ENCODE results near the gene EIF5A2.

EIF5A2 gene

DNA sequence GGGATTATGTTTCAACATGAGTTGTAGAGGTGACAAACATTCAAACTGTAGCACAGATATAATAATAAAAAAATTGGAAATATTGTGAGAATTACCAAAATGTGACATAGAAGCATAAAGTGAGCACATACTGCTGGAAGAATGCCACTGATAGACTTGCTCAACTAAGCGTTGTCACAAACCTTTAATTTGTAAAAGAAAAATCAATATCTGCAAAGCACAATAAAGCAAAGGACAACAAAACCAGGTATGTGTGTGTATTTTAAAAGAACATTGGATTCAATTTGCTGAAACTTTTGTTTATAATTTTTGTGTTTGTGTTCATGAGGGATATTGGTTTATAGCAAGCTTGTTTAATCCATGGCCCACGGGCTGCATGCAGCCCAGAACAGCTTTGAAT lies 40.8 kb upstream of the EIF5A2 start:
- 84% methylated on average over 1 of the region's 2 CpGs for WGBS
- peaks cover 3% of the 10 kb centered on the region for H3K4me1 ChIP-seq (ENCODE audit: control insufficient read depth, insufficient read depth, low read depth, low read length)

DNA sequence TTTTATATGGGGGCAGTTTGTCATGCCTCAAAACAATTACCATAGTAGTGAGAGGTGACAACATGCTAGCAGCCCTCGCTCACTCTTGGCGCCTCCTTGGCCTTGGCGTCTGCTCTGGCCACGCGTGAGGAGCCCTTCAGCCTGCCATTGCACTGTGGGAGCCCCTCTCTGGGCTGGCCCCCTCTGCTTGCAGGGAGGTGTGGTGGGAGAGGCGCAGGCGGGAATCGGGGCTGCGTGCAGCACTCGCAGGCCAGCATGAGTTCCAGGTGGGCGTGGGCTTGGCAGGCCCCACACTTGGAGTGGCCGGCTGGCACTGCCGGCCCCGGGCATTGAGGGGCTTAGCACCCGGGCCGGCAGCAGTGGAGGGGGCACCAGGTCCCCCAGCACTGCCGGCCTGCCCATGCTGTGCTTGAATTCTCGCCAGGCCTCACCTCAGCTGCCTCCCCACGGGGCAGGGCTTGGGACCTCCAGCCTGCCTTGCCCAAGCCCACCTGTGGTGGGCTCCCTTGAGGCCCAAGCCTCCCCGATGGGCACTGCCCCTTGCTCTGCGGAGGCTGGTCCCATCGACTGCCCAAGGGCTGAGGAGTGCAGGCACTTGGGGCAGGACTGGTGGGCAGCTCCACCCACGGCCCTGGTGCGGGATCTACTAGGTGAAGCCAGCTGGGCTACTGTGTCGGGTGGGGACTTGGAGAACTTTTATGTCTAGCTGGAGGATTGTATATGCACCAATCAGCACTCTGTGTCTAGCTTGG lies 38.8 kb upstream of the EIF5A2 start:
- 92% methylated on average over 25 of the region's 25 CpGs for WGBS

More for the DNA sequence above, 40.8 kb upstream of the EIF5A2 start:
- H4K91ac ChIP-seq (ENCODE audit: low read length), result no peak overlapping the region
- no peak overlapping the region for H2BK120ac ChIP-seq (ENCODE audit: low read depth, low read length)
- no peak overlapping the region for H2BK15ac ChIP-seq (ENCODE audit: low read depth, poor library complexity, severe bottlenecking)
- no peak overlapping the region for H3K18ac ChIP-seq (ENCODE audit: low read depth in 1 of 2, low read length in 2 of 2)
- no peak overlapping the region for H2BK5ac ChIP-seq (ENCODE audit: low read depth, low read length, poor library complexity, severe bottlenecking)
- no peak overlapping the region for H2BK12ac ChIP-seq (ENCODE audit: low read length in 2 of 2)
- H4K8ac ChIP-seq (ENCODE audit: low read length), result no peak overlapping the region
- H3K36me3 ChIP-seq (ENCODE audit: control insufficient read depth in 1 of 2, insufficient read depth in 2 of 2, low read depth in 1 of 2, low read length in 2 of 2), result no peaks in the 10 kb centered on the region
- no peak overlapping the region for H3K23ac ChIP-seq (ENCODE audit: low read length in 2 of 2)
- no peak overlapping the region for H3K4me2 ChIP-seq (ENCODE audit: low read length, poor library complexity, severe bottlenecking)
- no peak overlapping the region for H3K27ac ChIP-seq (ENCODE audit: low read length, poor library complexity, severe bottlenecking)
- H2AK5ac ChIP-seq (ENCODE audit: low read length, severe bottlenecking), result no peak overlapping the region
- no peak overlapping the region for H3K4ac ChIP-seq (ENCODE audit: low read depth in 1 of 2, low read length in 2 of 2)
- no peak overlapping the region for H2AFZ ChIP-seq (ENCODE audit: low read depth, low read length)
- no peak overlapping the region for H3K9ac ChIP-seq (ENCODE audit: low read length)
- H3K4me3 ChIP-seq (ENCODE audit: insufficient read depth in 1 of 2, low read depth in 1 of 2, low read length in 2 of 2), result no peak overlapping the region
- peaks cover 0 to 5% of the 10 kb centered on the region in 2 experiments for H3K27me3 ChIP-seq (ENCODE audit: control insufficient read depth in 1 of 2, insufficient read depth in 1 of 2, low read length in 2 of 2)
- H3K79me1 ChIP-seq (replicated peaks; ENCODE audit: low read length, poor library complexity, severe bottlenecking), result no peaks in the 10 kb centered on the region
- H3K14ac ChIP-seq (ENCODE audit: low read length in 2 of 2), result no peak overlapping the region
- no peaks in the 10 kb centered on the region for H3K9me3 ChIP-seq (ENCODE audit: control insufficient read depth, low read length)
- DNase-seq, result no peak

GRCh38 chr3:170942011-170942410 lies 33.6 kb upstream of the EIF5A2 start:
- H3K23ac ChIP-seq (ENCODE audit: low read length in 2 of 2), result no peak overlapping the region
- H3K4ac ChIP-seq (ENCODE audit: low read depth in 1 of 2, low read length in 2 of 2), result no peak overlapping the region
- H3K79me1 ChIP-seq (replicated peaks; ENCODE audit: low read length, poor library complexity, severe bottlenecking), result no peaks in the 10 kb centered on the region
- no peak overlapping the region for H2BK12ac ChIP-seq (ENCODE audit: low read length in 2 of 2)
- H3K14ac ChIP-seq (ENCODE audit: low read length in 2 of 2), result no peak overlapping the region
- H3K9ac ChIP-seq (ENCODE audit: low read length), result no peak overlapping the region
- no peaks in the 10 kb centered on the region for H3K36me3 ChIP-seq (ENCODE audit: control insufficient read depth in 1 of 2, insufficient read depth in 2 of 2, low read depth in 1 of 2, low read length in 2 of 2)
- no peak overlapping the region for H2AFZ ChIP-seq (ENCODE audit: low read depth, low read length)
- no peak overlapping the region for H2BK120ac ChIP-seq (ENCODE audit: low read depth, low read length)
- H2BK5ac ChIP-seq (ENCODE audit: low read depth, low read length, poor library complexity, severe bottlenecking), result no peak overlapping the region
- H2BK15ac ChIP-seq (ENCODE audit: low read depth, poor library complexity, severe bottlenecking), result no peak overlapping the region
- H2AK5ac ChIP-seq (ENCODE audit: low read length, severe bottlenecking), result no peak overlapping the region
- peaks cover under 1% of the 10 kb centered on the region for H3K4me1 ChIP-seq (ENCODE audit: control insufficient read depth, insufficient read depth, low read depth, low read length)
- no peak overlapping the region for H3K4me2 ChIP-seq (ENCODE audit: low read length, poor library complexity, severe bottlenecking)
- no peaks in the 10 kb centered on the region for H3K27me3 ChIP-seq (ENCODE audit: control insufficient read depth in 1 of 2, insufficient read depth in 1 of 2, low read length in 2 of 2)
- H3K9me3 ChIP-seq (ENCODE audit: control insufficient read depth, low read length), result peaks cover 22% of the 10 kb centered on the region
- no peak overlapping the region for H3K4me3 ChIP-seq (ENCODE audit: insufficient read depth in 1 of 2, low read depth in 1 of 2, low read length in 2 of 2)
- DNase-seq, result no peak
- no peak overlapping the region for H3K27ac ChIP-seq (ENCODE audit: low read length, poor library complexity, severe bottlenecking)
- no peak overlapping the region for H3K18ac ChIP-seq (ENCODE audit: low read depth in 1 of 2, low read length in 2 of 2)
- no peak overlapping the region for H4K8ac ChIP-seq (ENCODE audit: low read length)
- no peak overlapping the region for H4K91ac ChIP-seq (ENCODE audit: low read length)

More for the DNA sequence above, 38.8 kb upstream of the EIF5A2 start:
- peaks cover 3% of the 10 kb centered on the region for H3K4me1 ChIP-seq (ENCODE audit: control insufficient read depth, insufficient read depth, low read depth, low read length)
- H3K36me3 ChIP-seq (ENCODE audit: control insufficient read depth in 1 of 2, insufficient read depth in 2 of 2, low read depth in 1 of 2, low read length in 2 of 2), result no peaks in the 10 kb centered on the region
- no peak overlapping the region for H3K4me3 ChIP-seq (ENCODE audit: insufficient read depth in 1 of 2, low read depth in 1 of 2, low read length in 2 of 2)
- H2AK5ac ChIP-seq (ENCODE audit: low read length, severe bottlenecking), result no peak overlapping the region
- no peak overlapping the region for H2BK15ac ChIP-seq (ENCODE audit: low read depth, poor library complexity, severe bottlenecking)
- no peak overlapping the region for H2AFZ ChIP-seq (ENCODE audit: low read depth, low read length)
- H3K4me2 ChIP-seq (ENCODE audit: low read length, poor library complexity, severe bottlenecking), result no peak overlapping the region
- no peak overlapping the region for H3K9ac ChIP-seq (ENCODE audit: low read length)
- no peaks in the 10 kb centered on the region for H3K79me1 ChIP-seq (replicated peaks; ENCODE audit: low read length, poor library complexity, severe bottlenecking)
- no peak for DNase-seq
- no peak overlapping the region for H3K4ac ChIP-seq (ENCODE audit: low read depth in 1 of 2, low read length in 2 of 2)
- no peak overlapping the region for H4K8ac ChIP-seq (ENCODE audit: low read length)
- H3K18ac ChIP-seq (ENCODE audit: low read depth in 1 of 2, low read length in 2 of 2), result no peak overlapping the region
- H2BK12ac ChIP-seq (ENCODE audit: low read length in 2 of 2), result no peak overlapping the region
- H3K23ac ChIP-seq (ENCODE audit: low read length in 2 of 2), result no peak overlapping the region
- peak overlapping the region in 1 of 2 experiments; percentile 29 for H3K14ac ChIP-seq (ENCODE audit: low read length in 2 of 2)
- H4K91ac ChIP-seq (ENCODE audit: low read length), result peak overlapping the region; percentile 50
- no peak overlapping the region for H2BK5ac ChIP-seq (ENCODE audit: low read depth, low read length, poor library complexity, severe bottlenecking)
- H3K9me3 ChIP-seq (ENCODE audit: control insufficient read depth, low read length), result no peaks in the 10 kb centered on the region
- H3K27me3 ChIP-seq (ENCODE audit: control insufficient read depth in 1 of 2, insufficient read depth in 1 of 2, low read length in 2 of 2), result no peaks in the 10 kb centered on the region
- H3K27ac ChIP-seq (ENCODE audit: low read length, poor library complexity, severe bottlenecking), result no peak overlapping the region
- no peak overlapping the region for H2BK120ac ChIP-seq (ENCODE audit: low read depth, low read length)

DNA sequence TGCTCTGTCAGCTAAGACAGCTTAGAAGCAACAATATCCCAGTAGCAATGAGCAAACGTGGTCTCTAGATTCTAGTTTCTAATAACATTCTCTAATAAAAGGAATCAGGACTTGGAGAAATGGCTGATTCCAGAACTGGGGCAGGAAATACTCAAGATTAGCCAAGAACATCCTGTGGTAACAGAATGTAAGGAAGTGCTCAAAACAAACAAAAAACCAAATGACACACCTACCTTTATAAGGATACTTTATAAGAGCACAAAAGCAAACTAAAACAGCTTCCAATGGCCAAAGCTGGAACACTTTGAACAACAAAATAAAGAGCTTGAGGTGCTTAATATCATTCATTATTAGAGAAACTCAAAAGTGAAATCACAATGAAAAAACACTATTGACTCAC lies 33.1 kb upstream of the EIF5A2 start:
- H3K4me2 ChIP-seq (ENCODE audit: low read length, poor library complexity, severe bottlenecking), result no peak overlapping the region
- no peaks in the 10 kb centered on the region for H3K4me1 ChIP-seq (ENCODE audit: control insufficient read depth, insufficient read depth, low read depth, low read length)
- no peak overlapping the region for H3K14ac ChIP-seq (ENCODE audit: low read length in 2 of 2)
- H3K18ac ChIP-seq (ENCODE audit: low read depth in 1 of 2, low read length in 2 of 2), result no peak overlapping the region
- H2BK5ac ChIP-seq (ENCODE audit: low read depth, low read length, poor library complexity, severe bottlenecking), result no peak overlapping the region
- no peak overlapping the region for H3K23ac ChIP-seq (ENCODE audit: low read length in 2 of 2)
- no peak overlapping the region for H2BK12ac ChIP-seq (ENCODE audit: low read length in 2 of 2)
- no CpG with 5 or more reads among the region's 1 CpG for WGBS
- no peaks in the 10 kb centered on the region for H3K27me3 ChIP-seq (ENCODE audit: control insufficient read depth in 1 of 2, insufficient read depth in 1 of 2, low read length in 2 of 2)
- no peak overlapping the region for H2AK5ac ChIP-seq (ENCODE audit: low read length, severe bottlenecking)
- no peaks in the 10 kb centered on the region for H3K36me3 ChIP-seq (ENCODE audit: control insufficient read depth in 1 of 2, insufficient read depth in 2 of 2, low read depth in 1 of 2, low read length in 2 of 2)
- H3K9me3 ChIP-seq (ENCODE audit: control insufficient read depth, low read length), result peaks cover 22% of the 10 kb centered on the region
- no peak overlapping the region for H2AFZ ChIP-seq (ENCODE audit: low read depth, low read length)
- H3K9ac ChIP-seq (ENCODE audit: low read length), result no peak overlapping the region
- no peak overlapping the region for H3K27ac ChIP-seq (ENCODE audit: low read length, poor library complexity, severe bottlenecking)
- no peak for DNase-seq
- H2BK15ac ChIP-seq (ENCODE audit: low read depth, poor library complexity, severe bottlenecking), result no peak overlapping the region
- no peaks in the 10 kb centered on the region for H3K79me1 ChIP-seq (replicated peaks; ENCODE audit: low read length, poor library complexity, severe bottlenecking)
- no peak overlapping the region for H4K8ac ChIP-seq (ENCODE audit: low read length)
- no peak overlapping the region for H3K4ac ChIP-seq (ENCODE audit: low read depth in 1 of 2, low read length in 2 of 2)
- no peak overlapping the region for H3K4me3 ChIP-seq (ENCODE audit: insufficient read depth in 1 of 2, low read depth in 1 of 2, low read length in 2 of 2)
- H4K91ac ChIP-seq (ENCODE audit: low read length), result no peak overlapping the region
- H2BK120ac ChIP-seq (ENCODE audit: low read depth, low read length), result no peak overlapping the region
